RWPE1 (cell line): Measurements from ENCODE around the gene ASF1A.

Source experiments
- CTCF ChIA-PET: fragments of 350-600 bp; sonication (Branson Sonifier 250); formaldehyde crosslinking; extraction: SDS; loops from one replicate; lab custom pipeline; 2021; lab: Yijun Ruan, JAX
- POLR2A ChIA-PET: fragments of 400-600 bp; formaldehyde crosslinking; extraction: SDS; loops from one replicate; lab custom pipeline; 2020; ENCODE audit warnings: antibody characterized with exemption; ENCODE audit not compliant: low non-redundant PET; lab: Yijun Ruan, JAX
- DNase-seq: peaks from one replicate; pipeline ENCODE4 v3.0.0; 2012; ENCODE audit warnings: low spot score
- H3K27ac ChIP-seq: fragments of 450-650 bp; 2 replicates; pipeline ENCODE4 v1.5.1; 2017
- TF ChIP-seq, protein P1 (sequence below): fragments of 450-650 bp; conservative IDR thresholded peaks from 2 replicates; pipeline ENCODE4 v1.5.1; 2017; ENCODE audit warnings: low read depth, mild to moderate bottlenecking

The ASF1A gene

DNA sequence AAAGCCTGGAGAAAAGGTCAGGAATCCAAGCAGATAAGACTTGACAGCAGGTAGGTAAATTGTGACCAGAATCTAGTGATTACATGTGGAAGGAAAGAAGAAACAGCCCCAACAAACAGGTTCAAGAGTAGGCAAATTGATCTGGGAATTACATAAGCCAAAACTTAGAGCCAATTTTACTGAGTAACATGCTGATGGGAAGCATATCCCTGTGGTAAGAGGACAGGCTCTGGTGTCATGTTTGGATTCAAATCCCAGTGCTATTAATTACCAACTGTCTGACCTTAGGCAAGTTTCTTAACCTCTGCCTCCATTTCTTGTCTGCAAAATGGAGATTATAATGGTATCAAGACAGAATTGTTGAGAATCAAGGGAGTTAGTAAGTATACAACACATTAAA is 20.6 kb downstream of the ASF1A start:
- ChIA-PET CTCF (no interaction called here), POLR2A (no interaction called here)
- H3K27ac ChIP-seq: no peak overlapping the region
- DNase-seq: no peak
- TF ChIP-seq, protein P1, sequence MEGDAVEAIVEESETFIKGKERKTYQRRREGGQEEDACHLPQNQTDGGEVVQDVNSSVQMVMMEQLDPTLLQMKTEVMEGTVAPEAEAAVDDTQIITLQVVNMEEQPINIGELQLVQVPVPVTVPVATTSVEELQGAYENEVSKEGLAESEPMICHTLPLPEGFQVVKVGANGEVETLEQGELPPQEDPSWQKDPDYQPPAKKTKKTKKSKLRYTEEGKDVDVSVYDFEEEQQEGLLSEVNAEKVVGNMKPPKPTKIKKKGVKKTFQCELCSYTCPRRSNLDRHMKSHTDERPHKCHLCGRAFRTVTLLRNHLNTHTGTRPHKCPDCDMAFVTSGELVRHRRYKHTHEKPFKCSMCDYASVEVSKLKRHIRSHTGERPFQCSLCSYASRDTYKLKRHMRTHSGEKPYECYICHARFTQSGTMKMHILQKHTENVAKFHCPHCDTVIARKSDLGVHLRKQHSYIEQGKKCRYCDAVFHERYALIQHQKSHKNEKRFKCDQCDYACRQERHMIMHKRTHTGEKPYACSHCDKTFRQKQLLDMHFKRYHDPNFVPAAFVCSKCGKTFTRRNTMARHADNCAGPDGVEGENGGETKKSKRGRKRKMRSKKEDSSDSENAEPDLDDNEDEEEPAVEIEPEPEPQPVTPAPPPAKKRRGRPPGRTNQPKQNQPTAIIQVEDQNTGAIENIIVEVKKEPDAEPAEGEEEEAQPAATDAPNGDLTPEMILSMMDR: no peak

DNA sequence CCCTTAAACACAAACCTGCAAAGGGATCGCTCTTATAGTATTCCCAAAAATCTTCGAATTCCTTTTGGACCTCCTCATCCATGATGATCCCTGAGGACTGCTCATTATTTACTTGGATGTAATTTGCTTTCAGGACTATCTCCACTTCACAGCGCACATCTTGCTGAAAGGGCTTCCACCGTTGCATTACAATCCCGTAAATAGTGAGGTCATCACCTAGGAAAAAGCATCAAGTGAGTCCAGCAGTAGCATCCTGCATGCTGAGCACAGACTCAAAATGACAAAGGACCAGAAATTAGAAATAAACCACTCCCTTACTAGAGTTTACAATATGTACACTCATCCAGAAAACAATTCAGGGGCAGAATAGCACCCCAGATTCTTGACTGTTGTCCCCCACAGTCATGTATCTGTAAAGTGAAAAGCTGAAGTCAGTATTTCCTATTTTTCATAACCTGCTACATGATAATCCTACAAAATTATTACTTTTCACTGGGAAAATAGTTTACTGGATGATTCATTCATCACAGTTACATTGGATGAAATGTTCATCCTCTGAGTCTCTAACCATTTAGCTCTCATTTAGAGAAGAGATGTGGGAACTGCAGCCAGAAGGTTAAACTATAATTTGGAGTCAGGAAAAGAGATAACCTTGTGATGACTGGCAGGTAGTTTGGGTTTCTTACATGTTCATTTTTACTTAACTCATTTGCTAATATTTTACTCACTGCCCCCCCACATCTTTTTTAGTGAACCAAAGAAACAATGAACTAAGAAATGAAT is 23.8 kb downstream of the ASF1A start:
- no peak for DNase-seq
- H3K27ac ChIP-seq: no peak overlapping the region
- TF ChIP-seq, protein P1: no peak
- CTCF ChIA-PET: interaction anchor here (0.5 kb wide), 1 partner anchor 87 kb away, joined by 3 read pairs; no protein-coding TSS in a partner anchor
- POLR2A ChIA-PET: no interaction called here

DNA sequence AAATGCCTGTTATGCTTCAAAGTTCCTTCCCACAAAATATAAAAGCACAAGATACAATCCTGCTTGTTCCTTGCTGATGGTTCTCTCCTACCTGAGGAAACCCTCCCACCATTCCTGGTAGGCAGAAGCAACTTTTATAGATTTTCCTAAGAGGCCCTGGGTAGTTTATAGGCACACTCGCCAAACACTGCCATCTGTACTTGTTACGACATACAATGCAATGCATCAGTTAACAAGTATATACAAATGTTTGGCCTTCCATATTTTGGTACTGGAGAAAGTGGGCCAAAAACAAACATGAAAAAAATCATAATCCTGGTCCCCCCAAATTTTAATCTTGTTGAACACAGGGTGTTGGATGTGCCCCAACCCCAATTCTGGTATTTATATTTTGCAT is 24.4 kb downstream of the ASF1A start:
- ChIA-PET CTCF (interaction anchor here (0.5 kb wide), 1 partner anchor 88 kb away, joined by 3 read pairs; no protein-coding TSS in a partner anchor), POLR2A (no interaction called here)
- TF ChIP-seq, protein P1: no peak
- H3K27ac ChIP-seq: no peak overlapping the region
- no peak for DNase-seq

DNA sequence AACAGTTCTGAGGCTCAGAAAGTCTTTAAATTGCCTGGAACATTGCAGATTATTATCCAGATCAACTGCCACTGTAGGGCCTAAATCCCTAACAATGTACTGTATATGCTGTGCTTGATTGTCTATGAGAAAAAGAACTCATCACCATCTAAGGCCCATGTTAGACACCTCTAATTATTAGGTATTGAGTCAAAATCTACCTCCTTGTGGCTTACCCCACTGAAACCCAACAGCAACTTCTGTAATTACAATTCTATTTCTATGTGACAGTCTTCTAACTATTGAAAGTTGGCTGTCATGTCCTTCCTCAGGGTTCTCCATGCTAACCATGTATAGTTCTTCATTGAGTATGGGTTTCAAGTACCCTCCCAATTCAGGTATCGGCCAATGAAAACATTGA is 27.1 kb downstream of the ASF1A start:
- ChIA-PET CTCF (no interaction called here), POLR2A (no interaction called here)
- TF ChIP-seq, protein P1: no peak
- no peak overlapping the region for H3K27ac ChIP-seq
- no peak for DNase-seq

DNA sequence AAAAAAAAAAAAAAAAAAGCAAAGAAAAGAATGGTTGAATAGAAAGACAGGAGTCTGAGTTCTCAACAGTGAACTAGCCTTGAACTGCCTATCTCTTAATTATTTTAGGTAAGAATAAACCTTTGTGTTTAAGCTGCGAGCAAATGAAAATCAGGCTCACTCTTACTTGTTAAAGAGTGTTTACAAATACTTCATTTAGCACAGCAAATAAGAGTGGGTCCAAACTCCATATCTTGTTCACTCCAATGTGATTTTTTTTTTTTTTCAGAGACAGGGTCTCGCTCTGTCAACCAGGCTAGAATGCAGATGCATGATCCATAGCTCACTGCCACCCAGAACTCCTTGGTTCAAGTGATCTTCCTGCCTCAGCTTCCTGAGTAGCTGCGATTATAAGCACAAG is 29.1 kb downstream of the ASF1A start:
- H3K27ac ChIP-seq: no peak overlapping the region
- CTCF ChIA-PET: interaction anchor here (0.7 kb wide), 1 partner anchor 23 kb away, joined by 3 read pairs; no protein-coding TSS in a partner anchor
- TF ChIP-seq, protein P1: no peak
- DNase-seq: no peak
- POLR2A ChIA-PET: no interaction called here

DNA sequence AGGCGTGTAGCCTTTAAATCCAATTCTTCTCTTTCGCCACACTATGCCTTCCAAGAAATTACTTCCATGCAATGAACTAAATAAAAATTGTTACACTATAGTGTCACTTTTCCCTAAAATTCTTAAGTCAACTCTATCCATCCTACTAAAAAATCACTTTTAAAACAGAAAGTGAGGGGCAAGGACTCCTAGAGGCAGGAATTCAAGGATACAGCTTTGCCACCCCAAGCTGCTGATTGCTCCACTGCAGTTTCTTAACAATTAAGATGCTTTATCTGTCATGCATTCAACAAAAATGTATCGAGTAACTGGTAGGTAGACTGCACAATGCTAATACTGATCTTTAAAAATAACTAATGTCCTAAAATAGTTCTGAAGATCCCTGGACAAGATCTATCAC is 36.7 kb downstream of the ASF1A start:
- no peak overlapping the region for H3K27ac ChIP-seq
- POLR2A ChIA-PET: no interaction called here
- CTCF ChIA-PET: no interaction called here
- TF ChIP-seq, protein P1: no peak
- no peak for DNase-seq
